Lower leg skin (tissue), 4 donors: ENCODE results near the gene CARD14. TPM values are rescaled to one million over a fixed set of nuclear protein-coding genes. Genes with fewer than 3 reads are reported as not detected.

ENCODE experiments used
- DNase-seq, 2 donors: peaks; one replicate each; pipeline ENCODE4 v3.0.0-alpha.2; 2019; ENCODE audit warnings: low spot score in 2 of 2
- H3K4me3 ChIP-seq: fragments of 200-600 bp; sonication (generic); 2 replicates; pipeline ENCODE4 v1.5.1; 2017; ENCODE audit warnings: mild to moderate bottlenecking, low read depth; ENCODE audit not compliant: poor library complexity, severe bottlenecking
- CTCF ChIP-seq, 3 donors: fragments of 450-650 bp; IDR thresholded peaks; one replicate each; pipeline ENCODE4 v1.5.1; 2016; ENCODE audit warnings: antibody characterized with exemption in 3 of 3, mild to moderate bottlenecking in 3 of 3, moderate library complexity in 2 of 3
- POLR2A ChIP-seq, 2 donors: fragments of 450-650 bp; IDR thresholded peaks; one replicate each; pipeline ENCODE4 v1.6.1; 2016 to 2017; ENCODE audit warnings: antibody characterized with exemption in 2 of 2, mild to moderate bottlenecking in 1 of 2, moderate library complexity in 1 of 2
- WGBS, 2 donors: methylation state at CpG; one replicate each; pipeline ENCODE4 v1.1.5; 2018; 5-methylcytosine and 5-hydroxymethylcytosine counted together
- intact Hi-C: fragments of 100-400 bp; cut with DNase I; formaldehyde crosslinking; loops from one replicate; pipeline ENCODE4 v1.15.0; 2023; ENCODE audit warnings: low total_unique reads
- total RNA-seq, 4 donors: library from RNA; depleted of rRNA; stranded (reverse); fragments of >200 nt; gene quantifications; one replicate each; pipeline ENCODE4 v1.1.0, GENCODE V29; 2016

CARD14 gene
- total RNA-seq, 4 donors from 2014 or later = 52.3 to 73.2 (median 57.5) TPM

- intact Hi-C loops = no loop called here
- no peak for DNase-seq
- TF ChIP-seq POLR2A (IDR thresholded peaks at IDR 0.05) = no peak
- TF ChIP-seq CTCF (IDR thresholded peaks at IDR 0.05) = no peak
- no peak overlapping the region for H3K4me3 ChIP-seq
- 96 to 97% methylated on average over 39 to 47 of the region's 47 CpGs for WGBS, 2 donors
Measured at GRCh38 chr17:80210348-80211108, 40.7 kb downstream of the CARD14 start.

- no peak for DNase-seq
Measured at GRCh38 chr17:80212109-80212508, 42.3 kb downstream of the CARD14 start.

GRCh38 chr17:80212511-80212910 lies 42.7 kb downstream of the CARD14 start:
- intact Hi-C loops = no loop called here
- 84 to 87% methylated on average over 12 of the region's 12 CpGs for WGBS, 2 donors
- DNase-seq = no peak
- no peak for TF ChIP-seq POLR2A (IDR thresholded peaks at IDR 0.05)
- TF ChIP-seq CTCF (IDR thresholded peaks at IDR 0.05) = no peak
- no peak overlapping the region for H3K4me3 ChIP-seq

More at GRCh38 chr17:80212109-80212508, 42.3 kb downstream of the CARD14 start:
- TF ChIP-seq POLR2A (IDR thresholded peaks at IDR 0.05) = no peak
- TF ChIP-seq CTCF (IDR thresholded peaks at IDR 0.05) = no peak
- WGBS, 2 donors = 85 to 88% methylated on average over 22 of the region's 22 CpGs
- no peak overlapping the region for H3K4me3 ChIP-seq
- intact Hi-C loops = no loop called here

- H3K4me3 ChIP-seq = no peak overlapping the region
- intact Hi-C loops = no loop called here
- 80 to 84% methylated on average over 17 to 19 of the region's 19 CpGs for WGBS, 2 donors
- DNase-seq = no peak
- no peak for TF ChIP-seq POLR2A (IDR thresholded peaks at IDR 0.05)
- TF ChIP-seq CTCF (IDR thresholded peaks at IDR 0.05) = no peak
Measured at GRCh38 chr17:80212962-80213642, 43.3 kb downstream of the CARD14 start.

- WGBS, 2 donors = 95 to 97% methylated on average over 16 to 17 of the region's 17 CpGs
- intact Hi-C loops = no loop called here
- DNase-seq = no peak
- TF ChIP-seq POLR2A (IDR thresholded peaks at IDR 0.05) (no peak), CTCF (IDR thresholded peaks at IDR 0.05) (no peak)
- no peak overlapping the region for H3K4me3 ChIP-seq
Measured at GRCh38 chr17:80213643-80213975, 43.8 kb downstream of the CARD14 start.
